Colonic mucosa (tissue), 4 donors: Measurements from ENCODE around the gene MAP3K14. TPM values are rescaled to one million over a fixed set of nuclear protein-coding genes. Genes with fewer than 3 reads are reported as not detected.

Experiments
- DNase-seq: peaks from one replicate; pipeline ENCODE4 v3.0.0-alpha.2; 2020
- H3K27ac ChIP-seq: fragments of 200-600 bp; one replicate; pipeline ENCODE4 v1.8.0; 2021
- H3K27me3 ChIP-seq: fragments of 200-600 bp; one replicate; pipeline ENCODE4 v1.8.0; 2021
- H3K36me3 ChIP-seq: fragments of 200-600 bp; one replicate; pipeline ENCODE4 v1.8.0; 2021
- H3K4me1 ChIP-seq: fragments of 200-600 bp; one replicate; pipeline ENCODE4 v1.8.0; 2021; ENCODE audit warnings: mild to moderate bottlenecking
- H3K4me3 ChIP-seq: fragments of 200-600 bp; one replicate; pipeline ENCODE4 v1.8.0; 2021
- H3K9ac ChIP-seq, 2 donors: one replicate each; pipeline ENCODE4 v1.7.0; 2013; ENCODE audit warnings: control low read depth in 2 of 2, low read depth in 2 of 2, low read length in 2 of 2
- H3K9me3 ChIP-seq: fragments of 200-600 bp; one replicate; pipeline ENCODE4 v1.8.0; 2021
- intact Hi-C: fragments of 100-400 bp; cut with DNase I; formaldehyde crosslinking; loops from one replicate; pipeline ENCODE4 v1.14.1; 2022
- total RNA-seq, 2 donors: library from RNA; stranded (reverse); fragmentation: NEBNext Ultra II Directional in 1 of 2; extraction: Animal tissue kit (Norgen Biotek cat#: 25700) in 1 of 2; gene quantifications; one replicate each; pipeline ENCODE4 v1.2.1, GENCODE V29; 2021
- TF ChIP-seq, protein P1 (sequence below): fragments of 200-600 bp; IDR thresholded peaks from one replicate; pipeline ENCODE4 v1.8.0; 2022; ENCODE audit warnings: antibody characterized with exemption, mild to moderate bottlenecking
- donor health status: healthy.
- donor health status: DM: no; HTN: no; CAD: no.
- donor health status: DM: no; HTN: no; CAD: no.

Gene MAP3K14
- total RNA-seq, 2 donors from 2014 or later: 11.1 to 15.0 TPM

DNA sequence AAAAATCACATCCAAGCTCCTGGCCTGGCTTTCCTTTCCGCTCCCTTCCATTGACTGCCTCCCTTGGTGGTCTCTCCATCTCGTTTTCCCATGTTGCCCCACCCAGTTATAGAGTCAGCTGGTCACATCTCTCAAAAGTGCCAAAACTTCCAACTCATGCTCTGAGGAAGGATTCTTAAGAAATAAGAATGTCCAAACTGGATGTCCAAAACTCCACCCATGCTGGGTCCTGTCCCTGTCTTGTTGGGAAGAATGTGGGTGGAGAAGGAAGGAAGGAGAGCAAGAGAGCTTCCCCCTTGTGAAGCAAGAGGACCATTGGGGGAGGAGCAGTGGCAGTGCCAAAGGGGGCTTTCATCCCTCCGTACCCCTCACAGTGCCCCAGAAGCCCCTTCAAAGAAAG, 44.6 kb upstream of the MAP3K14 start:
- Histone ChIP-seq H3K4me1 (no peaks in the 10 kb centered on the region), H3K4me3 (no peak overlapping the region), H3K9ac (no peak overlapping the region), H3K36me3 (no peaks in the 10 kb centered on the region), H3K9me3 (no peaks in the 10 kb centered on the region), H3K27me3 (no peaks in the 10 kb centered on the region), H3K27ac (no peak overlapping the region)
- intact Hi-C loops: no loop called here
- DNase-seq: no peak
- TF ChIP-seq, protein P1, sequence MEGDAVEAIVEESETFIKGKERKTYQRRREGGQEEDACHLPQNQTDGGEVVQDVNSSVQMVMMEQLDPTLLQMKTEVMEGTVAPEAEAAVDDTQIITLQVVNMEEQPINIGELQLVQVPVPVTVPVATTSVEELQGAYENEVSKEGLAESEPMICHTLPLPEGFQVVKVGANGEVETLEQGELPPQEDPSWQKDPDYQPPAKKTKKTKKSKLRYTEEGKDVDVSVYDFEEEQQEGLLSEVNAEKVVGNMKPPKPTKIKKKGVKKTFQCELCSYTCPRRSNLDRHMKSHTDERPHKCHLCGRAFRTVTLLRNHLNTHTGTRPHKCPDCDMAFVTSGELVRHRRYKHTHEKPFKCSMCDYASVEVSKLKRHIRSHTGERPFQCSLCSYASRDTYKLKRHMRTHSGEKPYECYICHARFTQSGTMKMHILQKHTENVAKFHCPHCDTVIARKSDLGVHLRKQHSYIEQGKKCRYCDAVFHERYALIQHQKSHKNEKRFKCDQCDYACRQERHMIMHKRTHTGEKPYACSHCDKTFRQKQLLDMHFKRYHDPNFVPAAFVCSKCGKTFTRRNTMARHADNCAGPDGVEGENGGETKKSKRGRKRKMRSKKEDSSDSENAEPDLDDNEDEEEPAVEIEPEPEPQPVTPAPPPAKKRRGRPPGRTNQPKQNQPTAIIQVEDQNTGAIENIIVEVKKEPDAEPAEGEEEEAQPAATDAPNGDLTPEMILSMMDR: no peak

DNA sequence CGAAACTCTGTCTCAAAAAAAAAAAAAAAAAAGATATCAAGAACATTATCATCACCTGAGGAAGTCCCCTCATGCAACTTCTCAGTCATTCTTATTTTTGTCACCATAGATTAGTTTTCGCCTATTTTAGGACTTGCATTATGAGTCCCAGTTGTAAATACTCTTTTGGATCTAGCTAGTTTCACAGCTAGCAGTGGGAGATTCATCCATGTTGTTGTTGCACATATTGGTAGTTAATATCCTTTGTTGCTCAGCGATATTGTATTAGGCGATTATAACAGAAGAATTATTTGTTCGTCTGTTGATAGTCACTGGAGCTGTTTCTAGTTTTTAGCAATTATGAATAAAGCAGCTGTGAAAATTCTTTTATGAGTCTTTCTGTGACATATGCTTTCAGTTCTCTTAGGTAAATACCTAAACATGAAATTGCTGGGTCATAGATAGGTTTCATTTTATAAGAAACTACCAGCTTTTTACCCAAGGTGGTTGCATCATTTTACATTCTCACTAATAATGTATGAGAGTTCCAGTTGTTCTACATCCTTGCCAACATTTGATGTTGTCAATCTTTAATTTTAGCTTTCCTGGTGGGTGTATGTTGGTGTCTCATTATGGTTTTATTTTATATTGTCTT, 40.7 kb upstream of the MAP3K14 start:
- intact Hi-C loops: no loop called here
- Histone ChIP-seq H3K36me3 (no peaks in the 10 kb centered on the region), H3K27ac (no peak overlapping the region), H3K4me3 (no peak overlapping the region), H3K27me3 (no peaks in the 10 kb centered on the region), H3K9me3 (no peaks in the 10 kb centered on the region), H3K9ac (no peak overlapping the region), H3K4me1 (no peaks in the 10 kb centered on the region)
- no peak for DNase-seq
- TF ChIP-seq, protein P1: no peak

DNA sequence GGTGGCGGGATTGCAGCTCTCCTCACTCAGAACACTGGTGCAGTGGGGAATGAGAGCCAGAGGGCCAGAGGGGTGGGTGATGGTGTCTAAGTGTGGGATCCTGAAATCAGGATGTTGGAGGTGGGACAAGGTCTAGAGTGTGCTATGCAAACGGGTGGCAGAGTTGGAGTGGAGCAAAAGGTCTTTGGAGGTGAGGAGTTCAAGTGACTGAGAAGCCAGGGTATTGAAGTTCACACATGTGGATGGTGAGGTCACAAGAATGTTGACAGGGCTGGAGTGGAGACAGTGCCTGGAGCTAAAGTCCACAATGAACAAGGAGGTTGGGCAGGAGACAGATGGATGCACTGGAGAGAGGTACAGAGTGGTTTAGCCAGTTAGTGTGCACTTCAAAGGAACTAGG, 38.3 kb upstream of the MAP3K14 start:
- Histone ChIP-seq H3K4me3 (no peak overlapping the region), H3K27me3 (no peaks in the 10 kb centered on the region), H3K9ac (no peak overlapping the region), H3K27ac (no peak overlapping the region), H3K9me3 (no peaks in the 10 kb centered on the region), H3K4me1 (no peaks in the 10 kb centered on the region), H3K36me3 (no peaks in the 10 kb centered on the region)
- TF ChIP-seq, protein P1: no peak
- intact Hi-C loops: no loop called here
- DNase-seq: peak; percentile 3

DNA sequence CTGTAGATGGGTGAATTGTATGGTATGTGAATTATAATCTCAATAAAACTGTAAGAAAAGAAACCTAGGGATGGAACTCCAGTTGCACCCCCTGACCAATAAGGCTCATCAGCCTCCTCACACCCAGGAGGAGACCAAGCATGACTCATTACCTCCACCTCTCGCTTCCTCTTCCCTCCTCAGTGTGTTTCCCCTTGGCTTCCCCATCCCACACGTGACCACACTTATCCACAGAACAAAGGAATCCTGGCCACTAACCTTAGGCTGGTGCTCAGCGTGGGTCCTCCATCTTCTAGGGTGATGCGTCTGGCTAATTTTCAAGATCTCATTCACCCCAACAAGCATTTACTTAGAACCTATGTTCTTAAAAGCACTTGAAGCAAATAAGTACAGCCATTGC, 36.2 kb upstream of the MAP3K14 start:
- no peak overlapping the region for H3K9ac ChIP-seq
- H3K4me3 ChIP-seq: no peak overlapping the region
- no peaks in the 10 kb centered on the region for H3K27me3 ChIP-seq
- intact Hi-C loops: no loop called here
- TF ChIP-seq, protein P1: no peak
- no peaks in the 10 kb centered on the region for H3K4me1 ChIP-seq
- no peak overlapping the region for H3K27ac ChIP-seq
- H3K36me3 ChIP-seq: no peaks in the 10 kb centered on the region
- DNase-seq: no peak
- H3K9me3 ChIP-seq: no peaks in the 10 kb centered on the region

DNA sequence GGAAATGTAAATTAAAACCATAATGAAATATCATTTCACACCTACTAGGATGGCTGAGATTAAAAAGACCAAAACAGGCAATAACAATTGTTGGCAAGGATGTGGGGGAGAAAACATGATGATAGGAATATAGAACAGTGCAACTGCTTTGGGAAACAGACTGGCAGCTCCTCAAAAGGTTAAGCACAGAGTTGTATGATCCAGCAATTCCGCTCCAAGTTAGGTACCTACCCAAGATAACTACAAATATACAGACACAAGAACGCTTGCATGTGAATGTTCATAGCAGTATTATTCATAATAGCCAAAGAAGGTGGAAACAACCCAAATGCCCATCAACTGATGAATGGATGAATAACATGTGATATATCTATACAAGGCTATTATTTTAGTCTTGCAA, 35.0 kb upstream of the MAP3K14 start:
- TF ChIP-seq, protein P1: no peak
- DNase-seq: no peak
- Histone ChIP-seq H3K36me3 (no peaks in the 10 kb centered on the region), H3K4me1 (no peaks in the 10 kb centered on the region), H3K27me3 (no peaks in the 10 kb centered on the region), H3K4me3 (no peak overlapping the region), H3K9ac (no peak overlapping the region), H3K9me3 (no peaks in the 10 kb centered on the region), H3K27ac (no peak overlapping the region)
- intact Hi-C loops: no loop called here
